Right ventricle myocardium inferior (tissue), 1 donor: ENCODE data around the gene PDE6D. TPM values are rescaled to one million over a fixed set of nuclear protein-coding genes. Genes with fewer than 3 reads are reported as not detected.
"Not testable (repeated sequence)": the region's sequence is repeated elsewhere in the genome, so short reads cannot be mapped to it uniquely, and the experiment has no call there.

ENCODE experiments used
- ATAC-seq: fragments of 200-7000 bp; cut with Tn5 transposase; one replicate; pipeline ENCODE4 v1.9.1; 2020; ENCODE audit warnings: mild to moderate bottlenecking, moderate library complexity
- DNase-seq: peaks from one replicate; pipeline ENCODE4 v3.0.0; 2021; ENCODE audit errors: missing footprints
- intact Hi-C: fragments of 100-400 bp; cut with DNase I; formaldehyde crosslinking; loops from one replicate; pipeline ENCODE4 v1.11.0; 2022
- total RNA-seq: library from RNA; stranded (reverse); fragmentation: NEBNext Ultra II Directional; extraction: Animal tissue kit (Norgen Biotek cat#: 25700); gene quantifications from one replicate; pipeline ENCODE4 v1.2.1, GENCODE V29; 2021
- donor health status: DM: no; HTN: yes; CAD: no; lungs with severe emphysema.

Gene PDE6D
- total RNA-seq, 1 donor from 2014 or later, result 14.5 TPM

GRCh38 chr2:231726276-231726675, 54.8 kb downstream of the PDE6D start:
- DNase-seq (no peak), ATAC-seq (no peak)
- intact Hi-C loops, result no loop called here

- intact Hi-C loops, result no loop called here
- no peak for DNase-seq
- no peak for ATAC-seq
Observed at GRCh38 chr2:231725476-231725875, 55.6 kb downstream of the PDE6D start.

GRCh38 chr2:231722721-231723307, 58.3 kb downstream of the PDE6D start:
- no peak for DNase-seq
- no peak for ATAC-seq
- intact Hi-C loops, result no loop called here

DNA sequence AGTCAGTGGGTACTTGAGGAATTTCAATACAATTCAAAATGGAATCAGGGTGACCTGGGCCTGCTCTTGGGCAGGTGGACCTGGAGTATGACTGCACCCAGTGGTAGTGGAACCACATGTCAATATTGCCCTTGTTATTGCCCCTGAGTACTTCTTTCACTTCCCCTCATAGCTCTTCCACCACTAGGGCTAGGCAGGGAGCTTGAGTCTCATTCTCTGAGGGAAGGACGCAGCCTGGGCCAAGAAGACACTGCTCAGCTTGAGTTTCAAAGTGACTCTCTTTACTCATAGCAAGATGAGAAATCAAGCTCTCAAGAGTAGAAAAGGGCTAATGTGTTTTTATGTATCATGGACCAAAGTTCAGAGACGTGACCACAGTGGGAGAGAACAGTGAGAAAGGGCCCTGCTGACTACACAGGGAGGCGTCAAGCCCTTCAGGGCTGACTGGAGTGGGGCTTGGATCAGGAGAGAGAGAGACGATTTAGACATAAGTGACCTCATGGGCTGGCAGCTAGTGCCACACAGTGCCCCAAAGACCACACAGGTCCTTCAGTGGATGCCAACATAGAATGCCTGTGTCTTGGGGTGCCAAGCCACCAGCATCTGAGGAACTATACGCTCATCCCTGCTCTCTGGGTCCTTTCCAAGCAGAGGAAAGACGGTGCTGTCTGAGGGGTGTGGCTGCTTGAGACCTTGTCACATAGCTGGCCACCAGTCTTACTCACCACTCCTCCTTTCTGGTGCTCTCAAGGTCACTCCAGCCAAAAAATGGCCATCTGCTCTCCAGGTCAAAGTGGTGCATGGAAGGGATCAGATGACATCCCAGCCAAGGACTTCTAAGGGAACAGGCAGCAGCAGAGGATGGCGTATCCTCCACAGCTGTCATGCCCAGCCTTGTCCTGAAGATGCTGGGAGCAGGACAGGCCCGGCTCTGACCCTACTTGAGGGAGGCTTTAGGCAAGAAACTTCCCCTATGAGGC, 59.8 kb downstream of the PDE6D start:
- intact Hi-C loops, result no loop called here
- DNase-seq (no peak), ATAC-seq (no peak)

DNA sequence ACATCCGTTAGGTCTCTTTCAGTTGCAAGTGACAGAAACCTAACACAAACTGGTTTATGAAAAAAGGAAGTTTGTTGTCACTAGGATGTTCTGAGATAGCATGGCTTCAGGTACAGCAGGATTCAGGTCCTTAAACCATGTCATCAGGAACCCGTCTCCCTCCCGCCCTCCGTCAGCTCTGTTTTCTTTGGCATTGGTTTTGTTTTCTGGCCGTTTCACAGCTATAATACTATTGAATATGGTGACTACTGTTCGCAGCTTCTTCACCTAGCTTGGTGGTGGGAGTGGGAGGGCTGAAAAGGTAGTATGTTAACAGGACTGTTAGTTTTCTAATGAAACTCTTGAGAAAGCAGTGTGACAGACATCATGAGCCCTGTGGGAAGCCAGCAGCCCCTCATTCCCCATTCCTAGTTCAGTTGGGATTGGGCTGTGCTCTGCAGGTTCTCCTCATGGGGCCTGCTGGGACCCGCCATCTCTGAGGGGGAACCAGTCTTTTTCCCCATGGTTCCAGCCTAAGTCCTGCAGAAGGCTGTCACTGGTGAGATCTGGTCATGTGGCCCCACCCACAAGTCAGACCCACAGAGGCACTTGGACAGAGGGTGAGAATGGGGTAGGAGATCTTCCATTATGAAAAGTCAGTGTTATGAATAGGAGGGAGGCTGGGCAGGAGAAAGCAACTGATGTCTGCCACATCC, 60.6 kb downstream of the PDE6D start:
- DNase-seq, result no peak

GRCh38 chr2:231718799-231719198, 62.3 kb downstream of the PDE6D start:
- intact Hi-C loops, result no loop called here
- ATAC-seq (no peak), DNase-seq (no peak)

More for the DNA sequence above, 60.6 kb downstream of the PDE6D start:
- ATAC-seq, result no peak
- intact Hi-C loops, result no loop called here

- DNase-seq, result no peak
- ATAC-seq, result no peak
- intact Hi-C loops, result no loop called here
Observed at GRCh38 chr2:231717281-231718171, 63.6 kb downstream of the PDE6D start.

- peak; percentile 7 for ATAC-seq
- no peak for DNase-seq
- intact Hi-C loops, result no loop called here
Observed at GRCh38 chr2:231716666-231717280, 64.3 kb downstream of the PDE6D start.

GRCh38 chr2:231715988-231716616, 65.0 kb downstream of the PDE6D start:
- intact Hi-C loops, result loop anchor here (1.0 kb wide), 1 partner anchor 39 kb away; no protein-coding TSS in a partner anchor
- no peak for ATAC-seq
- no peak for DNase-seq

- ATAC-seq, result no peak
- intact Hi-C loops, result loop anchor here (1.0 kb wide), 1 partner anchor 38 kb away; no protein-coding TSS in a partner anchor
- no peak for DNase-seq
Observed at GRCh38 chr2:231715499-231715837, 65.6 kb downstream of the PDE6D start.

- intact Hi-C loops, result loop anchor here (1.0 to 5.0 kb wide), 2 partner anchors 38 to 67 kb away; partner anchors contain the start of gene PDE6D
- ATAC-seq (peak; percentile 20), DNase-seq (peak; percentile 85)
Observed at GRCh38 chr2:231714639-231715498, 66.2 kb downstream of the PDE6D start.

GRCh38 chr2:231713730-231714638, 67.1 kb downstream of the PDE6D start:
- ATAC-seq (peak; percentile 32), DNase-seq (peak; percentile 95)
- intact Hi-C loops, result loop anchor here (5.0 kb wide), 1 partner anchor 68 kb away; the partner anchor contains the start of gene PDE6D

- DNase-seq, ATAC-seq: not testable (repeated sequence)
- intact Hi-C loops, result loop anchor here (5.0 kb wide), 1 partner anchor 69 kb away; the partner anchor contains the start of gene PDE6D
Observed at GRCh38 chr2:231713406-231713729, 67.7 kb downstream of the PDE6D start.

DNA sequence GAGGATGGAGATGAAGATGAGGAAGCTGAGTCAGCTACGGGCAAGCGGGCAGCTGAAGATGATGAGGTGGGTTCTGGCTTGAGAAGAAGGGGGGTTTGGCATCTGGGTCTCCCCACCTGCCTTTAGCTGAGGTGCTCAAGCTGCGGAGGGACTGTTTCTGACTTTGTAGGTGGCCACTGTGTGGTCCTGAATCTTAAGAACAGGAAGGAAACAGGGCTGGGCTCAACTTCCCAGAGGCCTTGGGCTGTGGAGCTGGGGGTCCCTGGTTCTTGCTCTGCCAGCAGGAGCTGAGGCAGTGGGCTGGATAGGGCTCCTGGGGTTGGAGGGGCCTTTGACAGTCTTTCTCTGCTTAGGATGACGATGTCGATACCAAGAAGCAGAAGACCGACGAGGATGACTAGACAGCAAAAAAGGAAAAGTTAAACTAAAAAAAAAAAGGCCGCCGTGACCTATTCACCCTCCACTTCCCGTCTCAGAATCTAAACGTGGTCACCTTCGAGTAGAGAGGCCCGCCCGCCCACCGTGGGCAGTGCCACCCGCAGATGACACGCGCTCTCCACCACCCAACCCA, 68.5 kb downstream of the PDE6D start:
- DNase-seq, result peak; percentile 81
- ATAC-seq, result not testable (repeated sequence)
- intact Hi-C loops, result loop anchor here (5.0 kb wide), 1 partner anchor 70 kb away; the partner anchor contains the start of gene PDE6D
